OCI-LY7 (cell line): ENCODE measurements around the gene STAG1. TPM values are rescaled to one million over a fixed set of nuclear protein-coding genes. Genes with fewer than 3 reads are reported as not detected.

ENCODE experiments used
- BruUV-seq: library from RNA; stranded (reverse); fragments of 400-500 nt; replicated peaks from 2 replicates; lab custom pipeline; 2021; lab: Mats Ljungman, UMichigan
- CTCF ChIA-PET: fragments of 300-600 bp; sonication (Branson Sonifier 250); formaldehyde crosslinking; loops from one replicate; lab custom pipeline; 2022; ENCODE audit warnings: antibody characterized with exemption; ENCODE audit not compliant: unreplicated experiment; lab: Charles Lee
- POLR2A ChIA-PET: fragments of 300-600 bp; sonication (Branson Sonifier 250); formaldehyde crosslinking; loops from one replicate; lab custom pipeline; 2022; ENCODE audit warnings: antibody characterized with exemption; lab: Charles Lee
- DNase-seq: peaks from one replicate; pipeline ENCODE4 v3.0.0-alpha.2; 2015; ENCODE audit warnings: low spot score
- H2AFZ ChIP-seq: fragments of 200-600 bp; sonication (generic), shearing (Covaris generic); 2 replicates; pipeline ENCODE4 v1.6.1; 2014; ENCODE audit warnings: mild to moderate bottlenecking, antibody characterized with exemption, low read length, moderate library complexity
- H3K27ac ChIP-seq: fragments of 200-600 bp; sonication (generic); 2 replicates; pipeline ENCODE4 v1.5.1; 2014; ENCODE audit warnings: mixed run types, low read depth, mild to moderate bottlenecking, moderate library complexity, low read length, inconsistent platforms; ENCODE audit not compliant: poor library complexity, severe bottlenecking
- H3K36me3 ChIP-seq: fragments of 200-600 bp; sonication (generic); 2 replicates; pipeline ENCODE4 v1.6.1; 2014; ENCODE audit warnings: mild to moderate bottlenecking, antibody characterized with exemption, low read length, moderate library complexity, mixed read lengths; ENCODE audit not compliant: insufficient read depth
- H3K4me1 ChIP-seq: fragments of 200-600 bp; sonication (generic); 2 replicates; pipeline ENCODE4 v1.5.1; 2014; ENCODE audit warnings: mild to moderate bottlenecking, low read length; ENCODE audit not compliant: insufficient read depth, poor library complexity, severe bottlenecking
- H3K4me2 ChIP-seq: fragments of 200-600 bp; sonication (generic); 2 replicates; pipeline ENCODE4 v1.6.1; 2014; ENCODE audit warnings: mild to moderate bottlenecking, low read length
- H3K4me3 ChIP-seq: fragments of 200-600 bp; sonication (generic); 2 replicates; pipeline ENCODE4 v1.5.1; 2014; ENCODE audit warnings: mild to moderate bottlenecking, low read depth, low read length; ENCODE audit not compliant: poor library complexity, severe bottlenecking
- H3K79me2 ChIP-seq: fragments of 200-600 bp; sonication (generic); 2 replicates; pipeline ENCODE4 v1.6.1; 2016; ENCODE audit warnings: low read depth, mild to moderate bottlenecking, low read length, moderate library complexity, mixed read lengths; ENCODE audit not compliant: insufficient read depth
- H3K9me2 ChIP-seq: fragments of 200-600 bp; sonication (generic); 2 replicates; pipeline ENCODE4 v1.6.1; 2016; ENCODE audit warnings: mild to moderate bottlenecking, low read length, mixed read lengths; ENCODE audit not compliant: insufficient read depth
- H3K9me3 ChIP-seq: fragments of 200-600 bp; sonication (generic); 2 replicates; pipeline ENCODE4 v1.6.1; 2014; ENCODE audit warnings: mild to moderate bottlenecking, mixed run types, low read length, mixed read lengths
- H4K20me1 ChIP-seq: fragments of 200-600 bp; sonication (generic); 2 replicates; pipeline ENCODE4 v1.6.1; 2014; ENCODE audit warnings: mild to moderate bottlenecking, antibody characterized with exemption, low read length, moderate library complexity, mixed read lengths; ENCODE audit not compliant: insufficient read depth
- EZH2phosphoT487 ChIP-seq: fragments of 200-600 bp; sonication (generic); IDR thresholded peaks from 2 replicates; pipeline ENCODE4 v1.6.1; 2018; ENCODE audit warnings: low read depth, borderline replicate concordance, mild to moderate bottlenecking, mixed run types, antibody characterized with exemption, low read length, moderate library complexity, mixed read lengths
- intact Hi-C: fragments of 100-400 bp; cut with micrococcal nuclease; formaldehyde crosslinking; loops from one replicate; pipeline ENCODE4 v1.10.0; 2022; ENCODE audit not compliant: unreplicated experiment
- total RNA-seq, 2 experiments: library from RNA; depleted of rRNA in 1 of 2; stranded (reverse); fragments of >200 nt in 1 of 2; shearing (Covaris generic) in 1 of 2; gene quantifications; 2 replicates each; pipeline ENCODE4 v1.2.3, GENCODE V29; 2014 to 2022
- TF ChIP-seq, protein P1 (sequence below): fragments of 200-600 bp; sonication (generic); conservative IDR thresholded peaks from 2 replicates; pipeline ENCODE4 v1.5.1; 2014; ENCODE audit warnings: mild to moderate bottlenecking, antibody characterized with exemption, low read length, moderate library complexity, mixed read lengths

The STAG1 gene
- total RNA-seq, 2 experiments from 2014 or later: 30.7 to 46.6 TPM

DNA sequence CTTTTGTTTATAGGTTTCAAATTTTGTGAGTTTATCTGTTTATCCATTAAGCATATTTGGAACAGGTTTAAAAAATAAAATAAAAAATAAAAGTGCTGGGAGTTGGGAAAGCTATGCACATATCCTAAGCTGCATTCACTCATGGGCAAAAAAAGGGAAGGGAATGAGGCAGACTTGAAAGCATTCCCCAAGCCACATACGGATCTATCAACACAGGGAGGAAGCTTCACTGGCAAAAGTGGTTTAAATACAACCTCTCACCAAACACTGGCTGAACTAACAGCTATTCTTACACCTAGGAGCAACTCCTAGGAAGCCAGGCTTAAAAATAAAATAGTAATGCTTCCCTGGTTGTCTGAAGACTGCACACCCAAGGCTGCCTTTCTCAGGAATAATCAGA, 400.8 kb downstream of the STAG1 start:
- Histone ChIP-seq H4K20me1 (no peaks in the 10 kb centered on the region), H3K9me3 (no peaks in the 10 kb centered on the region), H3K27ac (no peak overlapping the region), H2AFZ (no peak overlapping the region), H3K4me2 (no peak overlapping the region), H3K4me1 (no peaks in the 10 kb centered on the region), H3K36me3 (peaks cover 56% of the 10 kb centered on the region), H3K4me3 (no peak overlapping the region), H3K9me2 (no peaks in the 10 kb centered on the region), H3K79me2 (no peaks in the 10 kb centered on the region)
- TF ChIP-seq, protein P1, sequence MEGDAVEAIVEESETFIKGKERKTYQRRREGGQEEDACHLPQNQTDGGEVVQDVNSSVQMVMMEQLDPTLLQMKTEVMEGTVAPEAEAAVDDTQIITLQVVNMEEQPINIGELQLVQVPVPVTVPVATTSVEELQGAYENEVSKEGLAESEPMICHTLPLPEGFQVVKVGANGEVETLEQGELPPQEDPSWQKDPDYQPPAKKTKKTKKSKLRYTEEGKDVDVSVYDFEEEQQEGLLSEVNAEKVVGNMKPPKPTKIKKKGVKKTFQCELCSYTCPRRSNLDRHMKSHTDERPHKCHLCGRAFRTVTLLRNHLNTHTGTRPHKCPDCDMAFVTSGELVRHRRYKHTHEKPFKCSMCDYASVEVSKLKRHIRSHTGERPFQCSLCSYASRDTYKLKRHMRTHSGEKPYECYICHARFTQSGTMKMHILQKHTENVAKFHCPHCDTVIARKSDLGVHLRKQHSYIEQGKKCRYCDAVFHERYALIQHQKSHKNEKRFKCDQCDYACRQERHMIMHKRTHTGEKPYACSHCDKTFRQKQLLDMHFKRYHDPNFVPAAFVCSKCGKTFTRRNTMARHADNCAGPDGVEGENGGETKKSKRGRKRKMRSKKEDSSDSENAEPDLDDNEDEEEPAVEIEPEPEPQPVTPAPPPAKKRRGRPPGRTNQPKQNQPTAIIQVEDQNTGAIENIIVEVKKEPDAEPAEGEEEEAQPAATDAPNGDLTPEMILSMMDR: no peak
- TF ChIP-seq EZH2phosphoT487: no peak
- CTCF ChIA-PET: no interaction called here
- POLR2A ChIA-PET: interaction anchor here (0.6 to 1.5 kb wide), 6 partner anchors 8 to 279 kb away, joined by 3 to 4 read pairs (median 3); no protein-coding TSS in a partner anchor
- intact Hi-C loops: no loop called here
- no TSS peak for BruUV-seq
- no peak for DNase-seq

DNA sequence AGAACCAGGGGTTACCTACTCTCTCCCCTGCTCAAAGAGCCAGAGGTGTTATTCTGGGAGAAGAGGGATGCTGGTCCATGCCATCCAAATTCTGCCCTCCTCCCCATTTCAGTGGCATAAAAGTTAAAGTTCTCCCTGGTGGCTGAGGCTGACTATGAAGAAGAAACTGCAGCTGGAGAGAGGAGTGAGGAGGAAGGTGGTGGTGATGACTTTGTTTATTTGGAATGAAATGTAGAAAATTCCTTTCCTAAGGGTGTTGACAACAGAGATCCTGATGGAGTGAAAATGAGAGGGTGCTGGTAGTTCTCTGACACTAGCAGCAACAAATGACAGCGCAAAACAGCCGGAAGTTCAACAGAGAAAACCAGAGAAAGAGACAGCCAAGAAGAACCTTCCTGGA, 401.6 kb downstream of the STAG1 start:
- no peak for DNase-seq
- TF ChIP-seq EZH2phosphoT487: no peak
- TF ChIP-seq, protein P1: no peak
- Histone ChIP-seq H3K27ac (no peak overlapping the region), H3K9me2 (no peaks in the 10 kb centered on the region), H2AFZ (no peak overlapping the region), H3K36me3 (peaks cover 54% of the 10 kb centered on the region), H4K20me1 (no peaks in the 10 kb centered on the region), H3K4me2 (no peak overlapping the region), H3K9me3 (no peaks in the 10 kb centered on the region), H3K4me3 (no peak overlapping the region), H3K4me1 (no peaks in the 10 kb centered on the region), H3K79me2 (no peaks in the 10 kb centered on the region)
- ChIA-PET CTCF (no interaction called here), POLR2A (interaction anchor here (1.1 to 1.2 kb wide), 2 partner anchors 16 to 19 kb away, joined by 3 to 5 read pairs; no protein-coding TSS in a partner anchor)
- BruUV-seq: no TSS peak
- intact Hi-C loops: no loop called here

DNA sequence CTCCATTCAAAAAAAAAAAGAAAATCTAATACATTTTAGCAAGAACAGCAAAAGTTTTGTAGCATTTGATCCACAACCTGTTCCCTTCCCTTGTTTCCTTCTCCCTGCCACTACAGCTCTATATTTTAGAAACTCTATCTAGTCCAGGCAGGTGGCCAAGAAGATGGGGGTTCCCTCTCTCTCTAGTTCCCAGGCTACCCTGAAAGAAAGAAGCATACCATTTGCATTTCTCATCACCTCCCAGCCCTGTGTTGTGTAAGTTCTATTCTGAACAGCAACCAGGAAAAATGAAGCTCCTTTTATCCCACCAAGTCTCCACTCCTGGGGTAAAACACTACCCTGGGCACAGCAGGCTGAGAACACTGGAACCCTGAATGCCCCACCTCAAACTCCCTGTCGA, 402.0 kb downstream of the STAG1 start:
- Histone ChIP-seq H3K9me3 (no peaks in the 10 kb centered on the region), H2AFZ (no peak overlapping the region), H3K4me2 (no peak overlapping the region), H3K4me1 (no peaks in the 10 kb centered on the region), H3K79me2 (no peaks in the 10 kb centered on the region), H3K9me2 (no peaks in the 10 kb centered on the region), H3K4me3 (no peak overlapping the region), H4K20me1 (no peaks in the 10 kb centered on the region), H3K27ac (no peak overlapping the region), H3K36me3 (peaks cover 51% of the 10 kb centered on the region)
- no peak for DNase-seq
- intact Hi-C loops: no loop called here
- CTCF ChIA-PET: no interaction called here
- no peak for TF ChIP-seq EZH2phosphoT487
- TF ChIP-seq, protein P1: no peak
- no TSS peak for BruUV-seq
- POLR2A ChIA-PET: interaction anchor here (0.7 to 1.2 kb wide), 3 partner anchors 10 to 279 kb away, joined by 3 to 5 read pairs (median 3); no protein-coding TSS in a partner anchor
